ENCODE results near the gene CCNY. TPM values are rescaled to one million over a fixed set of nuclear protein-coding genes. Genes with fewer than 3 reads are reported as not detected.

CCNY gene
- polyA plus RNA-seq, 1 experiment, result 39.0 TPM

GRCh38 chr10:35562427-35562826 lies 226.1 kb downstream of the CCNY start:
- Histone ChIP-seq H3K36me3 (ENCODE audit: control insufficient read depth, insufficient read depth, low read length) (0 out of 2 replicates have a peak, but pooled peaks cover 2% of the 10 kb centered on the region), H3K4me3 (ENCODE audit: low read depth, low read length) (no peak overlapping the region), H3K27me3 (ENCODE audit: control insufficient read depth, insufficient read depth, low read length) (no peaks in the 10 kb centered on the region)
- DNase-seq (ENCODE audit: low read depth), result no peak
- ChIA-PET CTCF (interaction anchor here (0.7 to 4.1 kb wide), 16 partner anchors 10 to 442 kb away, joined by 3 to 35 read pairs (median 3); partner anchors contain the start of gene CREM), POLR2A (no interaction called here)
- TF ChIP-seq CTCF (IDR thresholded peaks at IDR 0.05; ENCODE audit: insufficient read depth, low read depth, low read length), result no peak

GRCh38 chr10:35563261-35563891 lies 227.1 kb downstream of the CCNY start:
- CTCF ChIA-PET, result interaction anchor here (0.6 to 4.1 kb wide), 22 partner anchors 8 to 443 kb away, joined by 3 to 35 read pairs (median 4); partner anchors contain the start of gene CREM
- H3K36me3 ChIP-seq (ENCODE audit: control insufficient read depth, insufficient read depth, low read length), result peaks cover 2% of the 10 kb centered on the region; the same call in 1 of the 2 replicates
- no peaks in the 10 kb centered on the region for H3K27me3 ChIP-seq (ENCODE audit: control insufficient read depth, insufficient read depth, low read length)
- peak; percentile 97 for TF ChIP-seq CTCF (IDR thresholded peaks at IDR 0.05; ENCODE audit: insufficient read depth, low read depth, low read length)
- H3K4me3 ChIP-seq (ENCODE audit: low read depth, low read length), result no peak overlapping the region
- POLR2A ChIA-PET, result no interaction called here
- no peak for DNase-seq (ENCODE audit: low read depth)

DNA sequence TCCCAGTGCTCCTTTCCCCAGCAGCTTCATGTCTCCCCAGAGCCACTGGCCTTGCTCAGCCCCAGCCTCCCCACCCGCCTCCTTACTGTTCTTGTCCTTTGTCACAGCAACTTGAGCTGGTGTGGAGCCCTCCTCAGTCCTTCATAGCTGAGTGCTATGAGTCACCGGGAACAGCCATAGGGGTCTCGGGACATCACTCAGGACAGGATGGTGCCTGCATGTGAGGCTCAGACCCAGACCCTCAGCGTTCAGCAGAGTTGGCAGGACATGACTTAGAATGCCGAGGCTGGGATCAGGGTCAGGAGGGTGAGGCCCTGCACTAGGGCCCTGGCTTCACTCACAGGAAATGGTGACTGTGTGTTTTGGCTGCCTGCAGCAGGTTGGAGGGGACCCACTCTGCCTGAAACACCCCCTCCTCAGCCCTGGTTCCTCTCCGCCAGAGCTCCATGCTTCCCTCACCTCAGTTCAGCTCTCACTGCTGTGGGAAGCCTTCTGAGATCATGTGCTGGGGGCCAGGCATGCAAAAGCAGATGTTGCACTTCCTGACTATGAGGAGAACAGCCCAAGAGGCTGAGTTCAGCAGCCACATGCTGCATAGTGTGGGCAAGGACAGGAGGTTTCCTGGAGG lies 228.1 kb downstream of the CCNY start:
- POLR2A ChIA-PET, result no interaction called here
- H3K36me3 ChIP-seq (ENCODE audit: control insufficient read depth, insufficient read depth, low read length), result peaks cover 10% of the 10 kb centered on the region
- H3K27me3 ChIP-seq (ENCODE audit: control insufficient read depth, insufficient read depth, low read length), result no peaks in the 10 kb centered on the region
- DNase-seq (ENCODE audit: low read depth), result no peak
- no peak for TF ChIP-seq CTCF (IDR thresholded peaks at IDR 0.05; ENCODE audit: insufficient read depth, low read depth, low read length)
- no peak overlapping the region for H3K4me3 ChIP-seq (ENCODE audit: low read depth, low read length)
- CTCF ChIA-PET, result interaction anchor here (0.6 to 4.1 kb wide), 13 partner anchors 9 to 438 kb away, joined by 3 to 35 read pairs (median 5); partner anchors contain the start of gene CREM

GRCh38 chr10:35565602-35566081 lies 229.3 kb downstream of the CCNY start:
- POLR2A ChIA-PET, result no interaction called here
- CTCF ChIA-PET, result interaction anchor here (1.2 to 4.1 kb wide), 3 partner anchors 11 to 326 kb away, joined by 3 to 35 read pairs (median 5); no protein-coding TSS in a partner anchor
- DNase-seq (ENCODE audit: low read depth), result no peak

More at GRCh38 chr10:35565602-35566081, 229.3 kb downstream of the CCNY start:
- H3K36me3 ChIP-seq (ENCODE audit: control insufficient read depth, insufficient read depth, low read length), result peaks cover 11% of the 10 kb centered on the region
- H3K4me3 ChIP-seq (ENCODE audit: low read depth, low read length), result no peak overlapping the region
- no peaks in the 10 kb centered on the region for H3K27me3 ChIP-seq (ENCODE audit: control insufficient read depth, insufficient read depth, low read length)
- no peak for TF ChIP-seq CTCF (IDR thresholded peaks at IDR 0.05; ENCODE audit: insufficient read depth, low read depth, low read length)

Data from BJ (cell line).